GM10847 (cell line): ENCODE results near the gene STEAP2.

Experiments used
- POLR2A ChIP-seq: IDR thresholded peaks from 2 replicates; pipeline ENCODE4 v1.6.1; 2011; ENCODE audit not compliant: insufficient read length; ENCODE audit errors: extremely low read depth

STEAP2 gene

GRCh38 chr7:90211391-90212148, at the start of gene STEAP2:
Gene STEAP2, plus strand, starts transcription at chr7:90211740. Its CDS starts 13,343 bp downstream, at chr7:90225083.
- no peak for TF ChIP-seq POLR2A

DNA sequence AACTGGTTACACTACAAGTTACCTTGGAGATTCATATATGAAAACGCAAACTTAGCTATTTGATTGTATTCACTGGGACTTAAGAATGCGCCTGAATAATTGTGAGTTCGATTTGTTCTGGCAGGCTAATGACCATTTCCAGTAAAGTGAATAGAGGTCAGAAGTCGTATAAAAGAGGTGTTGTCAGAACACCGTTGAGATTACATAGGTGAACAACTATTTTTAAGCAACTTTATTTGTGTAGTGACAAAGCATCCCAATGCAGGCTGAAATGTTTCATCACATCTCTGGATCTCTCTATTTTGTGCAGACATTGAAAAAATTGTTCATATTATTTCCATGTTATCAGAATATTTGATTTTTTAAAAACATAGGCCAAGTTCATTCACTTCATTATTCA, 48.0 kb upstream of the STEAP2 start:
- TF ChIP-seq POLR2A = no peak

DNA sequence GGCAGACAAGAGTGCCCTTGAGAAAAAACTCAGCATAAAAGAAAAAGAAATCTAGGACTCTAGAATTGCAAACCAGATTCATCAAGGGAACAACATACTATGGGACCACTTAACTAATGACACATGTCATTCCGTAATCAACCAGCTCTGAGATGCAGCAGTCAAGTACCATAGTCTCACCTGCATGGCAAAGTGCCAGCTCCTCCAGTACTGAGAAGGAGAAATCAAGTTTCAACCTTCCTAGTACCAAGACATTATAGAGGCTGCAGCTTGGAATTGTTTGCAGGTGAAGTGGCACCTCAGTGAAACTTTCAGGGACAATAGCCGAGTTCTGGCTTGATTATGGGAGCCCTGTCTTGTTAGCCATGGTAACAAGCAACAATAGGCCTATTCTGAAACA, 45.8 kb upstream of the STEAP2 start:
- no peak for TF ChIP-seq POLR2A

DNA sequence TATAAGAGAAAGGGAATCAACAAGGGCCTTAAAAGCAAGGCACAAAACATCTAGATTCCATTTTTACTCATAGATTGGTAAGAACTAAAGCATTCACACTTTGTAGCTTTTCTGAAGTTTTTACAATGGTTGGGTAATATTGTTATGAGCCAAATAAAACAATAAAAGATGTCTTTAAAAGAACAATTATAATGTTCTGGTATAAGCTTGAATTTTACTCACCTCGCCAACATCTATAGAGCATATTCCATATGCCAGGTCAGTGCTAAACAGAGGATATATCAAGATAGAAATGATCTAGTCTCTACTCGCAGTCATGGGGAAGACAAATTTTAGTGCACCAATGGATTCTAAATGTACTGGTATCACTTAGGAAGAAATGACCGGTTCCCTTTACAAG, 45.4 kb upstream of the STEAP2 start:
- TF ChIP-seq POLR2A = no peak

- no peak for TF ChIP-seq POLR2A
Observed at GRCh38 chr7:90167361-90167760, 44.2 kb upstream of the STEAP2 start.

DNA sequence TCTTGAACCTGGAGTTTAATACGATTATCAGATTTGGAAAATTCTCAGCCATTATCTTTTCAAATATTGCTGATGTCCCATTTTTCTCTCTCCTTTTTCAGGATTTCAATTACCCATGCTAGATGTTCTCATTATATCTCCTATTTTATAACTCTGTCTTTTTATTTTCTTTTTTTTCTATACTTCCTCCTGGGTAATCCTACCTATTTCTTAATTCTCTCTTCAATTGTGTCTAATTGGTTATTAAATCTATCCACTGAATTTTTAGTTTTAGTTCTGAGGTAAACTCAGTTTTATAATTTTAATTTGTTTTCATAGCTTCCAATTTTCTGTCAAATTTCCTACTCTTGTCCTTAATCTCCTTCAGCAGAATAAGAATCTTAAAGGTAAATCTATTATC, 41.6 kb upstream of the STEAP2 start:
- TF ChIP-seq POLR2A = no peak

DNA sequence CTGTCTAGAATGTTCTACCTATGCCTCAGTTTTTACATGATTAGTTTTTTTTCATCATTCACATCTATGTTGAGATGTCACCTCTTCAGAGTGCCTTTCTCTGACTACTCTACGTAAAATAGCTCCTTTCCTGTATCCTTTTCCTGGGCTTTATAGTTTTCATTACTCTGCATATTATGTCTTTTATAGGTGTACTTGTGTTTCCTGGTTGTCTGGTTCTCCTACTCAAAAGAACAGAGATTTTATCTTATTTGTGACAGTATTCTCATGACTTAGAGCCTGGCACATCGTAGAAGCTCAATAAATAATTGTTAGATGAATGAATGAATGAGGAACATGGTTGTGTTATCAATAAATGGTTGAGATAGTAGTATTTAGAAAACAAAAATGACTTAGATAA, 39.4 kb upstream of the STEAP2 start:
- no peak for TF ChIP-seq POLR2A

GRCh38 chr7:90172624-90173023, 38.9 kb upstream of the STEAP2 start:
- TF ChIP-seq POLR2A = no peak

DNA sequence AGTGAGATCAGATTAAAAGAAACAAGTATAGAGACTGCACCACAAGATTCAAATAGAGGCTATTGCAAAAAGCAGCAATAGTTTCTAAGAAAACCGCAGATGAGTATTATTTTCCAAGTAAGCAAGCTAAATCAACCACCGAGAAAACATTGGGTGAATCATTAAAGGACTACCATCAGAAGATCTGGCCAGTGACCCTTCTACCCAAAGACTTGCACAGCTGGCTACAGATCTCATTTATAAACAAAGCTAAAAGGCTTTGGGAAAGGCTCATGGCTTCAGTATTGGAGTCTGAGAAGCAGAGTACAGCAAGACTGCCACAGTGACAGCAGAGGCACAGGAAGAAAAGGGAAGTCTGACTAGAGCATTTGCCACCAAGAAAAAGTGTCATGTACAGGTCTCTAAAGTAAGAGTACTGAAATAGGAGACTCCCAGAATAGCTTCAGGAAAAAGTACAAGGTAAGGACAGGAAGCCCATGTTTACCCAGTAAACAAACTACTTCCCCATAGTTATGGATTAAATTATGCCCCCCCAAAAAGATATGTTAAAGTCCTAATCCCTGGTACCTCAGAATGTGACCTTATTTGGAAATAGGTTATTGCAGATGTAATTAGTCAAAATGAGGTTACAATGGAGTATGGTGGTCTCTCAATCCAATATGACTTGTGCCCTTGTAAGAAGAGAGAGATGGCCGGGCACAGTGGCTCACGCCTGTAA, 38.3 kb upstream of the STEAP2 start:
- no peak for TF ChIP-seq POLR2A

DNA sequence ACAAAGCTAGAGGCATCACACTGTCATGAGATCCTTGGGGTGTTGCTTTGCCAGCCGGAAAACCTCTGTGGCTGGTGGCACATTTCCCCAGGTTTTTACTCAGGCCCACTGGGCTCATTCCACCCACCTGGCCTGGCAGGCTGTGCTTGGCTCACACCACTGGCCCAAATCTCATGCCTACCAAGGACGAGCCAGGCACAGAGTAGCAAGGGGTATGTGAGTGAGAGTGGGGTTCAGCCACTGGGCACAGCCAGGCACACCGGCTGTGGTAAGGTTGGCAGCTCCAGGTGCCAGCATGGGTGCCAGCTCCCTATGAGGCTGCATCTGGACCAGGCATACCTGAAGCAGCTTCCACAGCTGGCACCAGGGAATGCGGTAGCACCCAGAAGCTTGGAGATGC, 35.9 kb upstream of the STEAP2 start:
- no peak for TF ChIP-seq POLR2A

- no peak for TF ChIP-seq POLR2A
Observed at GRCh38 chr7:90176195-90176594, 35.3 kb upstream of the STEAP2 start.

DNA sequence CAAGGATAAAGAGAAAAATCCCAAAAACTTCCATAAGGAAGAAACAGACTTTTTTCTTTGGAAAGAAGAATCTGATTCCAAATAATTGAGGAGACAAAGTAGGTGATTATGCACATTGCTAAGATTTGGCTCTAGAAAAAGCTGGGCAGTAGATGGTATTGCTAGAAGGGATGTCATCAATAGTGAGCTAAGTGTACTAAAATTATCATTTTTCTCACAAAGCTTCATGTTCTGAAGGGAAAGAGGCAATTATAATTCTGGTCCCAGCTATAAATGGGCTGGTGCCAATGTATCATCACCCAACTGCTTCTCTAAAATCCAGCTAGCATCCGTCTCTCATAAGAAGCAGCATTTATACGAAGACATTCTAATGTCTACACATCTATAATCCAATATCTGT, 33.4 kb upstream of the STEAP2 start:
- no peak for TF ChIP-seq POLR2A

DNA sequence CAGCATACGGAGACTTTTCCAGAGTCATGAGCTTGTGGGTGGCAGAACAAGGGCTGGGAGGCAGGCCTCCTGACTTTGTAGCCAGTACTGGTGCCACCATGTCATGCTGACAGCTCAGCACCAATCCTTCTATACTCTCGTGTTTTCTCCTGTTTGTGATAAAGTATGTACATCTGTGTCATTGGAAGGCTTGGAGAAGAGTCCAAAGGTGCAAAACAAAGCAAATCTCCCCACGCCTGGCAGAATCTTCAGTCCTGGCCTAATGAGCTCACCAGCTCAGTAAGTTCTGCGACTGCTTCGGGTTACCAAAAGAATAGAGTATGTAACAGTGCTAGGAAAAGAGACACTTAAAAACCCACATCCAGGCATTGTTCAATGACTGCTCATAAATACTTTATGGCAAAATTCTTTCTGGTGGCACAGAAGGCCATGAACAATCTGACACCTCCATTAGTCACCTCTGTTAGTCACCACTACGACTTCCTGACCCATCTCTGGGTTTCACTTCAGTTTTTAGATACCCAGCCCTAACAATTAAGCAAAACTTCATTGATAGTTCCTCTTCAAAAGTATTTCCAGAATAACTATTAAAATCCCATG, 32.8 kb upstream of the STEAP2 start:
- no peak for TF ChIP-seq POLR2A

GRCh38 chr7:90180011-90180585, 31.4 kb upstream of the STEAP2 start:
- TF ChIP-seq POLR2A = no peak

- no peak for TF ChIP-seq POLR2A
Observed at GRCh38 chr7:90180649-90181048, 30.9 kb upstream of the STEAP2 start.

GRCh38 chr7:90181485-90181884, 30.1 kb upstream of the STEAP2 start:
- TF ChIP-seq POLR2A = no peak

GRCh38 chr7:90187507-90188050, 24.0 kb upstream of the STEAP2 start:
- no peak for TF ChIP-seq POLR2A
